Right ventricle myocardium superior (tissue), 1 donor: ENCODE results near the gene CFAP20DC. TPM values are rescaled to one million over a fixed set of nuclear protein-coding genes. Genes with fewer than 3 reads are reported as not detected.
"Not testable (repeated sequence)": the region's sequence is repeated elsewhere in the genome, so short reads cannot be mapped to it uniquely, and the experiment has no call there.

Experiments
- ATAC-seq: fragments of 200-7000 bp; cut with Tn5 transposase; one replicate; pipeline ENCODE4 v1.9.1; 2020; ENCODE audit warnings: mild to moderate bottlenecking; ENCODE audit not compliant: poor library complexity
- DNase-seq: peaks from one replicate; pipeline ENCODE4 v3.0.0-alpha.2; 2020
- intact Hi-C: fragments of 100-400 bp; cut with DNase I; formaldehyde crosslinking; loops from one replicate; pipeline ENCODE4 v1.11.2; 2022
- long read RNA-seq: library from polyadenylated mRNA; unstranded; transcript quantifications from one replicate; pipeline ENCODE4 v2.0.0, GENCODE V29; 2021
- total RNA-seq: library from RNA; stranded (reverse); fragmentation: NEBNext Ultra II Directional; extraction: Animal tissue kit (Norgen Biotek cat#: 25700); gene quantifications from one replicate; pipeline ENCODE4 v1.2.1, GENCODE V29; 2021
- donor health status: DM: no; HTN: yes; CAD: no; lungs with severe emphysema.

The CFAP20DC gene
- total RNA-seq, result 0.22 TPM
- long read RNA-seq, result 0 reads

DNA sequence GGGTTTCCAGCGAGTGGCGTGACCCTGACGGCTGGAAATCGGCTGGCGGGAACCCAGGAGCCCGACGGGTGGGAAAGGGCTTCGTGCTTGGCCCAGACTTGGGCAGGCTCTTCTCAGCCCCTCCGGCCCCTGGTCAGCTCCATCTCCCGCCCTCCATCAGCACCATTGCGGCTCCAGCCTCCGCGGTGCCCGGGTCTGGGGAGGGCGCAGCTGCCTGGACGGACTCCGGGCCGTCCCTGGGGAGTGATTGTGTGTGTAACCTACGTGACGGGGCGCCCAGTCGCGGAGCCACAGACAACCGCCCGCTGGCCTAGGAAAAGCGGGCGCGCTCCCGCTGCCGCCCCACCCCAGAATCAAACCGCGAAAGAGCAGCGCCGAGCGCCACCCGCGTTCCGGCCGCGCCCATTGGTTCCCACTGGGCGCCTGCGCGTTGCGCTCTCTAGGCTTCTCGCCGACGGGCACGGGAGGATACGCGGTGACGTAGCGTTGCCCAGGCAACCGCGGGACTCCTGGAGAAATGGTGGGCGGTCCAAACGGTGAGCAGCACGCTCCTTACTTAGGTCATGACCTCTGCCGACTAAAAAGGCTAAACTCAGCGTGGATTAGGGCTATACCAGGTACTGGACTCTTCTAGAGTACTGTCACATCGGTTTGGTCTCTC is at the start of gene CFAP20DC:
Gene CFAP20DC, minus strand, starts transcription at position 355 of the 661 bp plus-strand sequence. CDS start 394 bp downstream, outside the sequence.
- ATAC-seq (peak; percentile 100), DNase-seq (peak; percentile 95)
- intact Hi-C loops, result no loop called here

DNA sequence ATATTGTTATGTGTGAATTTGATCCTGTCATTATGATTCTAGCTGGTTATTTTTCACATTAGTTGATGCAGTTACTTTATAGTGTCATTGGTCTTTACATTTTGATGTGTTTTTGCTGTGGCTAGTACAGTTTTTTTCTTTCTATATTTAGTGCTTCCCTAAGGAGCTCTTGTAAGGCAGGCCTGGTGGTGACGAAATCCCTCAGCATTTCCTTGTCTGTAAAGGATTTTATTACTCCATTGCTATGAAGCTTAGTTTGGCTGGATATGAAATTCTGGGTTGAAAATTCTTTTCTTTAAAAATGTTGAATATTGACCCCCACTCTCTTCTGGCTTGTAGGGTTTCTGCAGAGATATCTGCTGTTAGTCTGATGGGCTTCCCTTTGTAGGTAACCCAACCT is 48.7 kb upstream of the CFAP20DC start:
- ATAC-seq, intact Hi-C loops, DNase-seq: not testable (repeated sequence)

DNA sequence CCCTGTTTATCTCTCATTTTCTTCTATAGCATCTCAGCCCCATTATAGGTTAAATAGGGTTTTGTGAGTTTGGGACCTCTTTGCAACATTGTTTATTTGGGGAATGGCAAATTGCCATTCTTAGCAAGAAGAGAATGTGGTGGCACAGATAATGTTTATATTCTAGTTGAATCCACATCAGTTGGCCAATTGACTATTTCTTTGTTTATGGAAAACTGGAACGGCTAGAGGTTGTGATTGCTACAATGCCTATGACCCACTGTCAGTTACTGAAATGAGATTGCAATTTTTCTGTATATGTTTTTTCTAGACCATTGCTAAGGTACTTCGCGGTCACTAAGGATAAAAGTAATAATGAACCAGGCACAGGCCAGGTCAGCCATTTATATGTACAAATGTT is 44.6 kb upstream of the CFAP20DC start:
- intact Hi-C loops, result no loop called here
- no peak for ATAC-seq

DNA sequence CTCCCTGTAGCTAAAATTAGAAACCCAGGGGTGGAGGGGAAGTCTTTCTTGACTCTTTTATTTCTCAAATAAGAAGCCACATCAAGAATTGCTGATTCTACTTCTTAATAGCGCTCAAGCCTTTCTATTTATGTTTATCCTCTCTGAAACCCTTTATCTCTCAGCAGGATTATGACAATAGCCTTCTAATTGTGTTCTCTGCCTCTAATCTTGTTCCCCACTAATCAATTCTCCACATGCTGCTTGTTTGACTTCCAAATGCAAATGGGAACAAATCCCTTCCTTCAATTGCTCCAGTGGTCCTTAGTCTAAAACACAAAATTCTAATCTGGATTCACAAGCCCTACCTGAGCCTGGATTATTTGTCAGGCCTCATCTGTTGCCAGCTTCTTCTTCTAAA is 43.7 kb upstream of the CFAP20DC start:
- no peak for ATAC-seq
- no peak for DNase-seq
- intact Hi-C loops, result no loop called here

More for the DNA sequence above, 44.6 kb upstream of the CFAP20DC start:
- DNase-seq, result no peak

GRCh38 chr3:59088761-59089160 is 38.9 kb upstream of the CFAP20DC start:
- ATAC-seq, result no peak
- intact Hi-C loops, result no loop called here
- DNase-seq, result no peak

GRCh38 chr3:59085976-59086375 is 36.2 kb upstream of the CFAP20DC start:
- ATAC-seq (no peak), DNase-seq (no peak)
- intact Hi-C loops, result no loop called here

DNA sequence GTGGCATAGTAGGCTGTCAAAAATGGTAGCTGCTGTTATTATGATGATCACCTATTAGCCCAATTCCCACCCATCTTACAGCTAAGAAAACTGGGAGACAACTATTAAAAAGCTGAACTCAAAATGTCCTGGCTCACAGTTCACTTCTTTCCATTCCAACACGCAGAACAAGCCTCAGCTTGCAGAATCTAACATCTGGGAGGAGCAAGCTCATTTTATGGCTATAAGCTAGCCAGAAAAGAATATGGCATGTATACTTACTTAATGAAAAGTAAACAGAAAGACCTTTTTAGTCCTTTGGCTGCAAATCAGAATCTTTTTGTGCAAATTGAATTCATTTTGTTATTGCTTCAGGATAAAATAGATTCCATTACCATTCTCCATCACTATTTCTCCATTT is 34.8 kb upstream of the CFAP20DC start:
- ATAC-seq (no peak), DNase-seq (no peak)
- intact Hi-C loops, result no loop called here

- ATAC-seq, result no peak
- intact Hi-C loops, result no loop called here
These were observed 32.3 kb upstream of the CFAP20DC start for GRCh38 chr3:59082106-59082505.

DNA sequence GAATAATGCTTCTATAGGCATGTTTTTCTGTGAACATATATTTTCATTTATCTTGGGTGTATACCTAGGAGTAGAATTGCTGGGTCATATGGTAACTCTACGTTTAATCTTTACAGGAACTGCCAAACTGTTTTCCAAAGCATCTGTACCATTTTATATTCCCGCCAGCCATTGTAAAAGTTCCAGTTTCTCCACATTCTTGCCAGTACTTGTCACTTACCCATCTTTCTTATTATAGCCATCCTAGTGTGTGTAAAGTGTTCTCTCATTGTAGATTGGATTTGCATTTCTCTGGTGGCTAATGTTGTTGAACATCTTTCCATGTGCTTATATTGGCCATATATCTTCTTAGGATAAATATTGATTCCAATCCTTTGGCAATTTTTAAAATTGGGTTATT is 31.2 kb upstream of the CFAP20DC start:
- ATAC-seq (no peak), DNase-seq (no peak)
- intact Hi-C loops, result no loop called here

More at GRCh38 chr3:59082106-59082505, 32.3 kb upstream of the CFAP20DC start:
- no peak for DNase-seq

DNA sequence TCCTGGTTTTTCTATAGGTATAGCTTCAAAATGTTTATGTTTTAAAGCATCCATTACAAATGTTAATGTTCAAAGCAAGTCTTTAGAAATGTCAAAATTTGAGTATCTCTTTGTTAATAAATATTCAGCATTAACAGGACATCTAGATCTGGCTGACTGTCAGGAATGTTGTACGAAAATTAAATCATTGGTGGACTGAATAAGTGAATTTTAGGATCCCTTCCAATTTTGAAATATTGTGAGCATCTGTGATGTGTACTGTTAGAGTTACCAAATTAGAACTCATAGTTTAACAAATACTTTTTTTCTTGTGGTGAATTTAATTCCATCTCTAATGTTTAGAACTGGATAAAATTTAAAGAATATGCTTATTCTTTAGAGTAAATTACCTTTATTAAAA is 30.1 kb upstream of the CFAP20DC start:
- ATAC-seq (no peak), DNase-seq (no peak)
- intact Hi-C loops, result no loop called here

GRCh38 chr3:59074764-59075163 is 24.9 kb upstream of the CFAP20DC start:
- DNase-seq, result no peak
- ATAC-seq, result no peak
- intact Hi-C loops, result no loop called here

DNA sequence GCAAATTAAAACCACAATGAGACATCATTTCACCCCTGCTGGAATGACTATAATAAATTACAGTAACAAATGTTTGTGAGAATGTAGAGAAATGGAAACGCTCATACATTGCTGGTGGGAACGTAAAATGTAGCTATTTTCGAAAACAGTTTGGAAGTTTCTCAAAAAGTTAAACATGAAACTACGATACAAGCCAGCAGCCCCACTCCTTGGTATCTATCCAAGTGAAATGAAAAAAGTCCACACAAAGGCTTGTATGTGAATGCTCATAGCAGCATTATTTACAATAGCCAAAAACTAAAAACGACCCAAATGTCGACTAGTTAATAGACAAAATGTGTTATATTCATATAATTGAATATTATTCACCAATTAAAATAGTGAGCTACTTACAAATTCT is 22.9 kb upstream of the CFAP20DC start:
- DNase-seq (no peak), ATAC-seq (no peak)
- intact Hi-C loops, result no loop called here

DNA sequence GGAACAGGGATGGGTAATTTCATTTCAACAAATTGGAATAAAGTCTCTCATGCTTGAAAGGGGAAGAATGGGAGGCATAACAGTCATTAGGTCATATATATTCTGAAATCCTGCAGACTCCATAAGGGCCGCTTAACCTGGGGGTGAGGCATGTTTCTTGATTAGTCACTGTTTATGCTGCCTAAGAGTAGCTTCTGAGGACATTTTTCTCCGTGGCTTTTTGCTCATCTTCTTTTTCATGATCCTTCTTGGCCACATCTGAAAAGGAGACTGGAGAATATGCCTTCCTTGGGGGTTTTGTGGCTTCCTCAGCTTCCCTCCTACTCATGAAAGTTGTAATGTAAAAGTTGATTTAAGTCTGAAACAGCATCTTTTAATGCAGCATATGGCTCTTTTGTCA is 20.0 kb upstream of the CFAP20DC start:
- intact Hi-C loops, result no loop called here

DNA sequence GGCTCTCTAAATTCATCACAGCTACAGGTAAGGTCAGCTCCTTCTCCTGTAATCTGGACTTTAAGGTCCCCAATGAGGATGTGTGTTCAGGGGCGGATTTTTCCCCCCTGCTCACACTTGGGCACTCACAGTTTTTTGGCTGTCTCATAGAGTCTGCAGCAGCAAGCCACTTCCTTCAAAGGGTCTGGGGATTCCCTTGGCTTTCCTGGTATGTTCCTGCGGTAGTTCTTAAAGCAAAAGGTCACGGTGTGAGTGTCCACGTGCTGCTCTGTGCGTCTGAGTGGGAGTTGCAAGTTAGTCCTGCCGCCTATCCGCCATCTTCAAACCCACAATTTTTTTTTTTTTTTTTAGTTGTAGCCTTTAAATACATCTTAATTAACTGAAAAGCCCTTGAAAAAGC is 15.4 kb upstream of the CFAP20DC start:
- no peak for ATAC-seq
- intact Hi-C loops, result no loop called here

More for the DNA sequence above, 20.0 kb upstream of the CFAP20DC start:
- no peak for ATAC-seq
- no peak for DNase-seq

DNA sequence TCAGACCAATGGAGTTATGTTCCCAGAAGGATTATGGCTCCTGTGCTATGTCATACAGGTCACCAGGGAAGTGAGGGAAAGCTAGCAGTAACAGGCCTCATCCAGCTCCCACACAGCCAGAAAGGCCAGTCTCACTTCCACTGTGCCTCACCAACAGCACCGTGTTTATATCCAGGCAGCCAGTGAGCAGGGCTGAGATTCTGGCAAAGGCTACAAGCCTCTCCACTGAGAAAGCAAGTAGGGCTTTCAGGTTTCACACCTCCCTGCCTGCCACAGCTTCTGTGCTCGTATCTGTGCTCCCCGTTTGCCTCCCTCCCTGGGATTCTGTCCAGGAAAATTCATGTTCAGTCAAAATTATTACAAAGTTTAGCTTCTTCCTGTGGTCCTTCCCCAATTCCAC is 14.9 kb upstream of the CFAP20DC start:
- intact Hi-C loops, result no loop called here
- no peak for DNase-seq
- ATAC-seq, result no peak

More for the DNA sequence above, 15.4 kb upstream of the CFAP20DC start:
- no peak for DNase-seq

GRCh38 chr3:59064276-59064675 is 14.5 kb upstream of the CFAP20DC start:
- ATAC-seq (no peak), DNase-seq (no peak)
- intact Hi-C loops, result no loop called here

DNA sequence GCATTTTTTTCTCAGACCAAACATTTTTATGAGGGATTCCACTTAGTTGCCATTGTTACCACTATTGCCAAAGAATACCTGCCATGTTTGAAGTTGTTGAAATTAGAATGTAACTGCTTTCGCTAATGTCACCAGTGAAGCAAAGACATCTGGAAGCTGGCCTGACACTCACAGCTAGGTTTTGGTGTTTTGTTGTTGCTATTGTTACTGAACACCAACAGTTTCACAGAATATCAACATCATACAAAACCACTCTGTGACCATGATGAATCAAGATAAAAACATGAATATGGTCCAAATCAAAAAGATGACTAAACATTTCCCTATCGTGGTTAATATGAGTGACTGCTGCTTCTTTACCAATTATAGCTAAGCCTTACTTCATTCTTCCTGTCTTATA is 6.9 kb upstream of the CFAP20DC start:
- intact Hi-C loops, result no loop called here
- DNase-seq (no peak), ATAC-seq (no peak)

DNA sequence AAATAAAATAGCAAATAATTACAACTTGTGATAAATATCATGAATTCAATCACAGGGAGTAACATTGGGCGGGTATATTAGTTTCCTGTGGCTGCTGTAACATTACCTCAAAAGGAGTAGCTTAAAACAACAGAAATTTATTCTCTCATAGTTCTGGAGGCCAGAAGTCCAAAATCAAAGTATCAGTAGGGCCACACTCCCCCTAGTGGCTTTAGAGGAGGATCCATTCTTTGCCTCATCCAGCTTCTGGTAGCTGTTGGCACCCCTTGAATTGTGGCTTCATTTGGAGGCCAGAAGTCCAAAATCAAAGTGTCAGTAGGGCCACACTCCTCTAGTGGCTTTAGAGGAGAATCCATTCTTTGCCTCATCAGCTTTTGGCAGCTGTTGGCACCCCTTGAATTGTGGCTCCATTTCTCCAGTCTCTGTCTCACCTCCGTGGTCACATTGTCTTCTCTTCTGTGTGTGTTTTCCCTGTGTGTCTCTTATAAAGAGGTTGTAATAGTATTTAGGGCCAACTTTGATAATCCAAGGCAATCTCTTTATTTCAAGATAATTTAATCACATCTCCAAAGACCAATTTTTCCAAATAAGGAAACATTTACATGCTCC is 3.1 kb upstream of the CFAP20DC start:
- ATAC-seq (no peak), DNase-seq (no peak)
- intact Hi-C loops, result no loop called here

GRCh38 chr3:59050811-59051414 is 1.1 kb upstream of the CFAP20DC start:
- ATAC-seq, DNase-seq, intact Hi-C loops: not testable (repeated sequence)

DNA sequence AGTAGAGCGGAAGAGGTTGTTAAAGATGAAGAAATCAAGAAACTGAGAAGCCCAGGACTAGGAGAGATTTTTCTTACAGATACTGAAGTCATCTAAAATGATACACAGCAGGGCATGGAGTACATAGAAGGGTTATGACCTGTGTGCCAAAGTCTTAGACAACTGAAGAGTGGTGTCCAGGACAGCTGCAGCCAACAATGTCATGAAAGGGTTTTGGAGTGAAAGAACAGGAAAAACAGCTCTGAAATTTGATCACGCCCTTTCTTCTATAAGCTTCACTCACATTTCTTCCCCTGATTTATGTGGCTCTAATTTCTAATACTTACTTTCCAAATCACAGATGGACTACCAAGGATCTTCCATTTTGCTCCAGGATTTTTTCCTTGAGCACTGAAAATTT is 3.0 kb downstream of the CFAP20DC start:
- ATAC-seq (no peak), DNase-seq (no peak)
- intact Hi-C loops, result no loop called here
